GM23338 (cell line): ENCODE measurements around the gene POU4F2. TPM values are rescaled to one million over a fixed set of nuclear protein-coding genes. Genes with fewer than 3 reads are reported as not detected.

Experiments used
- ATAC-seq: fragments of 200-7000 bp; cut with Tn5 transposase; 3 replicates; pipeline ENCODE4 v1.9.1; 2020
- DNase-seq: peaks from one replicate; pipeline ENCODE4 v3.0.0-alpha.2; 2015; ENCODE audit warnings: low spot score
- H2AFZ ChIP-seq: fragments of 200-600 bp; sonication (generic); 2 replicates; pipeline ENCODE4 v1.8.0; 2016; ENCODE audit warnings: antibody characterized with exemption, mild to moderate bottlenecking, moderate library complexity
- H3F3A ChIP-seq: fragments of 200-600 bp; sonication (generic); replicated peaks from 2 replicates; pipeline ENCODE4 v1.8.0; 2017; ENCODE audit warnings: antibody characterized with exemption, mixed run types, low read depth
- H3K27ac ChIP-seq: fragments of 200-600 bp; sonication (generic); 2 replicates; pipeline ENCODE4 v1.6.1; 2016; ENCODE audit warnings: low read depth
- H3K27me3 ChIP-seq: fragments of 200-600 bp; sonication (generic); 2 replicates; pipeline ENCODE4 v1.8.0; 2016; ENCODE audit warnings: mild to moderate bottlenecking, mixed run types, moderate library complexity; ENCODE audit not compliant: insufficient read depth
- H3K36me3 ChIP-seq: fragments of 200-600 bp; sonication (generic); 2 replicates; pipeline ENCODE4 v1.8.0; 2016; ENCODE audit warnings: mild to moderate bottlenecking; ENCODE audit not compliant: insufficient read depth
- H3K4me1 ChIP-seq: fragments of 200-600 bp; sonication (generic); 2 replicates; pipeline ENCODE4 v1.8.0; 2016; ENCODE audit warnings: mild to moderate bottlenecking, moderate library complexity; ENCODE audit not compliant: insufficient read depth
- H3K4me2 ChIP-seq: fragments of 200-600 bp; sonication (generic); 2 replicates; pipeline ENCODE4 v1.7.1; 2017; ENCODE audit warnings: mixed run types
- H3K4me3 ChIP-seq: fragments of 200-600 bp; sonication (generic); 2 replicates; pipeline ENCODE4 v1.6.1; 2016; ENCODE audit warnings: mixed run types
- H3K79me2 ChIP-seq: fragments of 200-600 bp; sonication (generic); replicated peaks from 2 replicates; pipeline ENCODE4 v1.8.0; 2017; ENCODE audit warnings: mild to moderate bottlenecking; ENCODE audit not compliant: insufficient read depth
- H3K9me2 ChIP-seq: fragments of 200-600 bp; sonication (generic); 2 replicates; pipeline ENCODE4 v1.8.0; 2017; ENCODE audit not compliant: insufficient read depth
- H4K20me1 ChIP-seq: fragments of 200-600 bp; sonication (generic); replicated peaks from 2 replicates; pipeline ENCODE4 v1.8.0; 2017; ENCODE audit warnings: mild to moderate bottlenecking; ENCODE audit not compliant: insufficient read depth
- H3K27ac Mint-ChIP-seq: 2 replicates; pipeline ENCODE4 v1.8.0; 2020; ENCODE audit warnings: inconsistent platforms, mild to moderate bottlenecking, moderate library complexity, mixed read lengths
- H3K27me3 Mint-ChIP-seq: 3 replicates; pipeline ENCODE4 v1.8.0; 2022; ENCODE audit warnings: low read depth, mild to moderate bottlenecking, moderate library complexity, mixed read lengths, inconsistent platforms; ENCODE audit not compliant: insufficient read depth, poor library complexity
- H3K36me3 Mint-ChIP-seq: 3 replicates; pipeline ENCODE4 v1.8.0; 2021; ENCODE audit warnings: low read depth, mild to moderate bottlenecking, inconsistent platforms, moderate library complexity, mixed read lengths
- H3K4me1 Mint-ChIP-seq: 3 replicates; pipeline ENCODE4 v1.8.0; 2020; ENCODE audit warnings: mild to moderate bottlenecking, inconsistent platforms, mixed read lengths
- H3K4me3 Mint-ChIP-seq: 3 replicates; pipeline ENCODE4 v1.8.0; 2021; ENCODE audit warnings: moderate library complexity, mild to moderate bottlenecking, inconsistent platforms, mixed read lengths
- H3K9me3 Mint-ChIP-seq: 3 replicates; pipeline ENCODE4 v1.8.0; 2020; ENCODE audit warnings: moderate library complexity, mild to moderate bottlenecking, inconsistent platforms, mixed read lengths
- CREB1 ChIP-seq: fragments of 250-450 bp; sonication (Bioruptor Pico); IDR thresholded peaks from 2 replicates; pipeline ENCODE4 v1.5.0; 2020; ENCODE audit warnings: low read depth, mild to moderate bottlenecking, moderate library complexity
- EZH2 ChIP-seq: fragments of 200-600 bp; sonication (generic); IDR thresholded peaks from one replicate; pipeline ENCODE4 v1.8.0; 2017; ENCODE audit warnings: antibody characterized with exemption, mild to moderate bottlenecking, low read depth; ENCODE audit not compliant: unreplicated experiment
- EZH2phosphoT487 ChIP-seq: fragments of 200-600 bp; sonication (generic); IDR thresholded peaks from one replicate; pipeline ENCODE4 v1.8.1; 2018; ENCODE audit warnings: antibody characterized with exemption; ENCODE audit not compliant: unreplicated experiment
- JUNB ChIP-seq: IDR thresholded peaks from one replicate; pipeline ENCODE4 v1.6.1; 2016; ENCODE audit warnings: antibody characterized with exemption; ENCODE audit not compliant: unreplicated experiment
- REST ChIP-seq: IDR thresholded peaks from one replicate; pipeline ENCODE4 v1.6.1; 2018; ENCODE audit warnings: antibody characterized with exemption; ENCODE audit not compliant: unreplicated experiment
- STAT1 ChIP-seq: IDR thresholded peaks from one replicate; pipeline ENCODE4 v1.6.1; 2016; ENCODE audit warnings: antibody characterized with exemption; ENCODE audit not compliant: unreplicated experiment
- ZNF114 ChIP-seq: fragments of 250-450 bp; sonication (Bioruptor Pico); IDR thresholded peaks from 2 replicates; pipeline ENCODE4 v1.5.0; 2020; ENCODE audit warnings: mild to moderate bottlenecking, moderate library complexity
- ZNF462 ChIP-seq: fragments of 250-450 bp; sonication (Bioruptor Pico); IDR thresholded peaks from 2 replicates; pipeline ENCODE4 v1.5.0; 2020; ENCODE audit warnings: mild to moderate bottlenecking, moderate library complexity
- polyA plus RNA-seq: library from polyadenylated mRNA; unstranded; fragments of >200 nt; fragmentation: Nextera tagmentation; extraction: Ambion mirVana; gene quantifications from 2 replicates; pipeline ENCODE4 v1.2.1, GENCODE V29; 2016
- total RNA-seq: library from RNA; depleted of rRNA; stranded (reverse); fragments of >200 nt; shearing (Covaris generic); gene quantifications from 2 replicates; pipeline ENCODE4 v1.2.3, GENCODE V29; 2014

Gene POU4F2
- total and polyA plus RNA-seq, 2 experiments from 2014 or later = not detected

- peaks cover 21% of the 10 kb centered on the region for H3K4me1 ChIP-seq
- Mint-ChIP-seq H3K36me3 (no peaks in the 10 kb centered on the region; the same call in 2 of the 3 replicates), H3K27ac (no peak overlapping the region), H3K27me3 (peaks cover 99% of the 10 kb centered on the region), H3K4me3 (peak overlapping the region; percentile 46), H3K4me1 (peaks cover 38% of the 10 kb centered on the region), H3K9me3 (peaks cover 8% of the 10 kb centered on the region; the same call in 1 of the 3 replicates)
- ATAC-seq (no peak), DNase-seq (no peak)
- H3K9me2 ChIP-seq = no peaks in the 10 kb centered on the region
- TF ChIP-seq ZNF114 (CRISPR knock-in tag) = no peak
- no peak for TF ChIP-seq CREB1
- TF ChIP-seq JUNB = no peak
- no peak for TF ChIP-seq ZNF462 (CRISPR knock-in tag)
- peak; percentile 14 for TF ChIP-seq EZH2
- no peak for TF ChIP-seq REST
- no peak for TF ChIP-seq STAT1
- TF ChIP-seq EZH2phosphoT487 = no peak
- H3K79me2 ChIP-seq = no peaks in the 10 kb centered on the region
- peaks cover 100% of the 10 kb centered on the region for H3K27me3 ChIP-seq
- H4K20me1 ChIP-seq = peaks cover 31% of the 10 kb centered on the region
- H3K4me3 ChIP-seq = no peak overlapping the region
- H3K4me2 ChIP-seq = no peak overlapping the region
- H2AFZ ChIP-seq = no peak overlapping the region
- no peaks in the 10 kb centered on the region for H3K36me3 ChIP-seq
- no peak overlapping the region for H3K27ac ChIP-seq
- no peaks in the 10 kb centered on the region for H3F3A ChIP-seq
Measured at GRCh38 chr4:146641762-146642161, 3.1 kb downstream of the POU4F2 start.
